Measurements from ENCODE around the gene LIG3. TPM values are rescaled to one million over a fixed set of nuclear protein-coding genes. Genes with fewer than 3 reads are reported as not detected.

Gene LIG3
- total and polyA plus RNA-seq, 2 experiments from 2014 or later, result 16.4 to 119 TPM

GRCh38 chr17:34974179-34974578 lies 6.1 kb upstream of the LIG3 start (continued):
- TF ChIP-seq, protein P1, sequence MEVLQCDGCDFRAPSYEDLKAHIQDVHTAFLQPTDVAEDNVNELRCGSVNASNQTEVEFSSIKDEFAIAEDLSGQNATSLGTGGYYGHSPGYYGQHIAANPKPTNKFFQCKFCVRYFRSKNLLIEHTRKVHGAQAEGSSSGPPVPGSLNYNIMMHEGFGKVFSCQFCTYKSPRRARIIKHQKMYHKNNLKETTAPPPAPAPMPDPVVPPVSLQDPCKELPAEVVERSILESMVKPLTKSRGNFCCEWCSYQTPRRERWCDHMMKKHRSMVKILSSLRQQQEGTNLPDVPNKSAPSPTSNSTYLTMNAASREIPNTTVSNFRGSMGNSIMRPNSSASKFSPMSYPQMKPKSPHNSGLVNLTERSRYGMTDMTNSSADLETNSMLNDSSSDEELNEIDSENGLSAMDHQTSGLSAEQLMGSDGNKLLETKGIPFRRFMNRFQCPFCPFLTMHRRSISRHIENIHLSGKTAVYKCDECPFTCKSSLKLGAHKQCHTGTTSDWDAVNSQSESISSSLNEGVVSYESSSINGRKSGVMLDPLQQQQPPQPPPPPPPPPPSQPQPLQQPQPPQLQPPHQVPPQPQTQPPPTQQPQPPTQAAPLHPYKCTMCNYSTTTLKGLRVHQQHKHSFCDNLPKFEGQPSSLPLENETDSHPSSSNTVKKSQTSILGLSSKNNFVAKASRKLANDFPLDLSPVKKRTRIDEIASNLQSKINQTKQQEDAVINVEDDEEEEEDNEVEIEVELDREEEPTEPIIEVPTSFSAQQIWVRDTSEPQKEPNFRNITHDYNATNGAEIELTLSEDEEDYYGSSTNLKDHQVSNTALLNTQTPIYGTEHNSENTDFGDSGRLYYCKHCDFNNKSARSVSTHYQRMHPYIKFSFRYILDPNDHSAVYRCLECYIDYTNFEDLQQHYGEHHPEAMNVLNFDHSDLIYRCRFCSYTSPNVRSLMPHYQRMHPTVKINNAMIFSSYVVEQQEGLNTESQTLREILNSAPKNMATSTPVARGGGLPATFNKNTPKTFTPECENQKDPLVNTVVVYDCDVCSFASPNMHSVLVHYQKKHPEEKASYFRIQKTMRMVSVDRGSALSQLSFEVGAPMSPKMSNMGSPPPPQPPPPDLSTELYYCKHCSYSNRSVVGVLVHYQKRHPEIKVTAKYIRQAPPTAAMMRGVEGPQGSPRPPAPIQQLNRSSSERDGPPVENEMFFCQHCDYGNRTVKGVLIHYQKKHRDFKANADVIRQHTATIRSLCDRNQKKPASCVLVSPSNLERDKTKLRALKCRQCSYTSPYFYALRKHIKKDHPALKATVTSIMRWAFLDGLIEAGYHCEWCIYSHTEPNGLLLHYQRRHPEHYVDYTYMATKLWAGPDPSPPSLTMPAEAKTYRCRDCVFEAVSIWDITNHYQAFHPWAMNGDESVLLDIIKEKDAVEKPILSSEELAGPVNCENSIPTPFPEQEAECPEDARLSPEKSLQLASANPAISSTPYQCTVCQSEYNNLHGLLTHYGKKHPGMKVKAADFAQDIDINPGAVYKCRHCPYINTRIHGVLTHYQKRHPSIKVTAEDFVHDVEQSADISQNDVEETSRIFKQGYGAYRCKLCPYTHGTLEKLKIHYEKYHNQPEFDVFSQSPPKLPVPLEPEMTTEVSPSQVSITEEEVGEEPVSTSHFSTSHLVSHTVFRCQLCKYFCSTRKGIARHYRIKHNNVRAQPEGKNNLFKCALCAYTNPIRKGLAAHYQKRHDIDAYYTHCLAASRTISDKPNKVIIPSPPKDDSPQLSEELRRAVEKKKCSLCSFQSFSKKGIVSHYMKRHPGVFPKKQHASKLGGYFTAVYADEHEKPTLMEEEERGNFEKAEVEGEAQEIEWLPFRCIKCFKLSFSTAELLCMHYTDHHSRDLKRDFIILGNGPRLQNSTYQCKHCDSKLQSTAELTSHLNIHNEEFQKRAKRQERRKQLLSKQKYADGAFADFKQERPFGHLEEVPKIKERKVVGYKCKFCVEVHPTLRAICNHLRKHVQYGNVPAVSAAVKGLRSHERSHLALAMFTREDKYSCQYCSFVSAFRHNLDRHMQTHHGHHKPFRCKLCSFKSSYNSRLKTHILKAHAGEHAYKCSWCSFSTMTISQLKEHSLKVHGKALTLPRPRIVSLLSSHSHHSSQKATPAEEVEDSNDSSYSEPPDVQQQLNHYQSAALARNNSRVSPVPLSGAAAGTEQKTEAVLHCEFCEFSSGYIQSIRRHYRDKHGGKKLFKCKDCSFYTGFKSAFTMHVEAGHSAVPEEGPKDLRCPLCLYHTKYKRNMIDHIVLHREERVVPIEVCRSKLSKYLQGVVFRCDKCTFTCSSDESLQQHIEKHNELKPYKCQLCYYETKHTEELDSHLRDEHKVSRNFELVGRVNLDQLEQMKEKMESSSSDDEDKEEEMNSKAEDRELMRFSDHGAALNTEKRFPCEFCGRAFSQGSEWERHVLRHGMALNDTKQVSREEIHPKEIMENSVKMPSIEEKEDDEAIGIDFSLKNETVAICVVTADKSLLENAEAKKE (CRISPR knock-in tag; IDR thresholded peaks at IDR 0.05), result no peak
- TF ChIP-seq, protein P2, sequence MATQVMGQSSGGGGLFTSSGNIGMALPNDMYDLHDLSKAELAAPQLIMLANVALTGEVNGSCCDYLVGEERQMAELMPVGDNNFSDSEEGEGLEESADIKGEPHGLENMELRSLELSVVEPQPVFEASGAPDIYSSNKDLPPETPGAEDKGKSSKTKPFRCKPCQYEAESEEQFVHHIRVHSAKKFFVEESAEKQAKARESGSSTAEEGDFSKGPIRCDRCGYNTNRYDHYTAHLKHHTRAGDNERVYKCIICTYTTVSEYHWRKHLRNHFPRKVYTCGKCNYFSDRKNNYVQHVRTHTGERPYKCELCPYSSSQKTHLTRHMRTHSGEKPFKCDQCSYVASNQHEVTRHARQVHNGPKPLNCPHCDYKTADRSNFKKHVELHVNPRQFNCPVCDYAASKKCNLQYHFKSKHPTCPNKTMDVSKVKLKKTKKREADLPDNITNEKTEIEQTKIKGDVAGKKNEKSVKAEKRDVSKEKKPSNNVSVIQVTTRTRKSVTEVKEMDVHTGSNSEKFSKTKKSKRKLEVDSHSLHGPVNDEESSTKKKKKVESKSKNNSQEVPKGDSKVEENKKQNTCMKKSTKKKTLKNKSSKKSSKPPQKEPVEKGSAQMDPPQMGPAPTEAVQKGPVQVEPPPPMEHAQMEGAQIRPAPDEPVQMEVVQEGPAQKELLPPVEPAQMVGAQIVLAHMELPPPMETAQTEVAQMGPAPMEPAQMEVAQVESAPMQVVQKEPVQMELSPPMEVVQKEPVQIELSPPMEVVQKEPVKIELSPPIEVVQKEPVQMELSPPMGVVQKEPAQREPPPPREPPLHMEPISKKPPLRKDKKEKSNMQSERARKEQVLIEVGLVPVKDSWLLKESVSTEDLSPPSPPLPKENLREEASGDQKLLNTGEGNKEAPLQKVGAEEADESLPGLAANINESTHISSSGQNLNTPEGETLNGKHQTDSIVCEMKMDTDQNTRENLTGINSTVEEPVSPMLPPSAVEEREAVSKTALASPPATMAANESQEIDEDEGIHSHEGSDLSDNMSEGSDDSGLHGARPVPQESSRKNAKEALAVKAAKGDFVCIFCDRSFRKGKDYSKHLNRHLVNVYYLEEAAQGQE (IDR thresholded peaks at IDR 0.05; ENCODE audit: unreplicated experiment), result no peak

DNA sequence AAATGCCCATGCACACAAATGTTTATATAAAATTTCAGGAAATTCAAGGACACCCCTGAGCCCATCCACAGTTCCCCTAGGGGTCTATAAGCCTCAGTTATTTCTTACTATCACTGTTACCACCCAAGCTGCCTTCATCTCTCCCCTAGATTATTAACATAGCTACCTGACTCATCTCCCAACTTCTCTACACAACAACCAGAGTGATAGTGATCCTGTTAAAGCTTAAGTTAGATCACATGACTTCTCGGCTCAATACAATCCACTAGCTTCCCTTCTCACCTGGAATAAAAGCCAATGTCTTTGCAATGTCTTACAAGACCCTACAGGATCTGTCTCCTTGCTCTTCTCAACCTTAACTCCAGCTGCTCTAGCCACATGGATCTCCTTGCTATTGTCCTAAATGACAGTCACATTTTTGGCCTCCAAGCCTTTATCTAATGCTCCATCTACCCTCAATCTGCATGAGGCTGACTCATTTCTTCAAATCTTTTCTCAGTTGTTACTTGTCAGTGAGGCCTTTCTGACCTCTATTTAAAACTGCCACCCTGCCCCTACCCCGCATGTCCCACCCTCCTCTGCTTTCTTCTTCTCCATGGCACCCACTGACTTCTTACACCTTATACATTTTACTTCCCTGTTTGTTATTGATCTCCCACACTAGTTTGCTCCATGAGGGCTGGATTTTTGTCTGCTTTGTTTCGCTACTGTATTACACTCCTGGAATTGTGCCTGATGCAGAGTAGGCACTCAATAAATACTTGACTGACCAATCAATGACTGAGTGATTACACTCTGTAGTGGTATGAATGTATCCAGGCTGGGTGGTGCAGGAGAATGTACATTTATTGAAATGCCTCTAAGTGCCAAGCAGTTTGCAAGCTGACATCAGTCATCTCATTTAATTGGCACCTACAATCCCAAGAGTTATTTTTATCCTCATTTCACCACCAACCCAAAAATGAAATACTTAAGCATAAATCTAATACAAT lies 5.2 kb upstream of the LIG3 start:
- DNase-seq (ENCODE audit: low spot score) (no peak), ATAC-seq (no peak)
- Histone ChIP-seq H3K4me1 (ENCODE audit: insufficient read depth) (0 out of 2 replicates have a peak, but pooled peaks cover 4% of the 10 kb centered on the region), H3K4me3 (no peak overlapping the region), H4K20me1 (replicated peaks; ENCODE audit: insufficient read depth) (no peaks in the 10 kb centered on the region; the same call in 1 of the 2 replicates), H3K9me2 (ENCODE audit: insufficient read depth) (no peaks in the 10 kb centered on the region), H3F3A (replicated peaks; ENCODE audit: low read depth) (no peaks in the 10 kb centered on the region), H3K4me2 (no peak overlapping the region), H3K79me2 (replicated peaks; ENCODE audit: insufficient read depth) (no peaks in the 10 kb centered on the region), H3K27ac (ENCODE audit: low read depth) (no peak overlapping the region), H3K36me3 (ENCODE audit: insufficient read depth) (no peaks in the 10 kb centered on the region), H3K27me3 (ENCODE audit: insufficient read depth) (no peaks in the 10 kb centered on the region), H2AFZ (no peak overlapping the region)
- TF ChIP-seq, protein P3, sequence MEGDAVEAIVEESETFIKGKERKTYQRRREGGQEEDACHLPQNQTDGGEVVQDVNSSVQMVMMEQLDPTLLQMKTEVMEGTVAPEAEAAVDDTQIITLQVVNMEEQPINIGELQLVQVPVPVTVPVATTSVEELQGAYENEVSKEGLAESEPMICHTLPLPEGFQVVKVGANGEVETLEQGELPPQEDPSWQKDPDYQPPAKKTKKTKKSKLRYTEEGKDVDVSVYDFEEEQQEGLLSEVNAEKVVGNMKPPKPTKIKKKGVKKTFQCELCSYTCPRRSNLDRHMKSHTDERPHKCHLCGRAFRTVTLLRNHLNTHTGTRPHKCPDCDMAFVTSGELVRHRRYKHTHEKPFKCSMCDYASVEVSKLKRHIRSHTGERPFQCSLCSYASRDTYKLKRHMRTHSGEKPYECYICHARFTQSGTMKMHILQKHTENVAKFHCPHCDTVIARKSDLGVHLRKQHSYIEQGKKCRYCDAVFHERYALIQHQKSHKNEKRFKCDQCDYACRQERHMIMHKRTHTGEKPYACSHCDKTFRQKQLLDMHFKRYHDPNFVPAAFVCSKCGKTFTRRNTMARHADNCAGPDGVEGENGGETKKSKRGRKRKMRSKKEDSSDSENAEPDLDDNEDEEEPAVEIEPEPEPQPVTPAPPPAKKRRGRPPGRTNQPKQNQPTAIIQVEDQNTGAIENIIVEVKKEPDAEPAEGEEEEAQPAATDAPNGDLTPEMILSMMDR (conservative IDR thresholded peaks at IDR 0.05; ENCODE audit: low read depth in 2 of 2), result no peak
- TF ChIP-seq JUNB (IDR thresholded peaks at IDR 0.05; ENCODE audit: unreplicated experiment) (no peak), EZH2phosphoT487 (IDR thresholded peaks at IDR 0.05; ENCODE audit: unreplicated experiment) (no peak)
- Mint-ChIP-seq H3K27ac (no peak overlapping the region), H3K9me3 (no peaks in the 10 kb centered on the region), H3K36me3 (ENCODE audit: low read depth) (no peaks in the 10 kb centered on the region), H3K4me3 (no peak overlapping the region), H3K4me1 (peaks cover 8% of the 10 kb centered on the region), H3K27me3 (ENCODE audit: insufficient read depth, low read depth, poor library complexity) (peaks cover 2% of the 10 kb centered on the region)
